H9 (cell line): ENCODE results near the gene CASP6. TPM values are rescaled to one million over a fixed set of nuclear protein-coding genes. Genes with fewer than 3 reads are reported as not detected.

Experiments
- DNase-seq: peaks from one replicate; pipeline ENCODE4 v3.0.0-alpha.2; 2017
- H2AFZ ChIP-seq: one replicate; pipeline ENCODE4 v1.6.1; 2013; ENCODE audit warnings: mild to moderate bottlenecking, low read length, control low read depth, moderate library complexity
- H2AK5ac ChIP-seq: 2 replicates; pipeline ENCODE4 v1.6.1; 2013; ENCODE audit warnings: low read length, control low read depth, mixed read lengths; ENCODE audit not compliant: insufficient read length
- H2BK120ac ChIP-seq: one replicate; pipeline ENCODE4 v1.6.1; 2013; ENCODE audit warnings: low read depth, mild to moderate bottlenecking, low read length, control low read depth, inconsistent platforms; ENCODE audit not compliant: poor library complexity, severe bottlenecking
- H2BK12ac ChIP-seq: 2 replicates; pipeline ENCODE4 v1.6.1; 2013; ENCODE audit warnings: low read length, control low read depth, mixed read lengths, low read depth; ENCODE audit not compliant: insufficient read length
- H2BK15ac ChIP-seq: 2 replicates; pipeline ENCODE4 v1.6.1; 2013; ENCODE audit warnings: low read depth, low read length, control low read depth
- H2BK20ac ChIP-seq: one replicate; pipeline ENCODE4 v1.6.1; 2013; ENCODE audit warnings: low read depth, mild to moderate bottlenecking, low read length, control low read depth, inconsistent platforms; ENCODE audit not compliant: poor library complexity, severe bottlenecking
- H2BK5ac ChIP-seq: 2 replicates; pipeline ENCODE4 v1.6.1; 2013; ENCODE audit warnings: low read length, control low read depth, mixed read lengths; ENCODE audit not compliant: insufficient read length
- H3K14ac ChIP-seq: 2 replicates; pipeline ENCODE4 v1.6.1; 2013; ENCODE audit warnings: low read length, control low read depth; ENCODE audit not compliant: insufficient read depth
- H3K18ac ChIP-seq: 2 replicates; pipeline ENCODE4 v1.6.1; 2013; ENCODE audit warnings: low read depth, mild to moderate bottlenecking, mixed read lengths, low read length, control low read depth; ENCODE audit not compliant: insufficient read length
- H3K23ac ChIP-seq: 2 replicates; pipeline ENCODE4 v1.6.1; 2013; ENCODE audit warnings: low read length, control low read depth, mixed read lengths, low read depth; ENCODE audit not compliant: insufficient read length
- H3K23me2 ChIP-seq: 2 replicates; pipeline ENCODE4 v1.6.1; 2013; ENCODE audit warnings: low read depth, mild to moderate bottlenecking, mixed read lengths, low read length, control low read depth; ENCODE audit not compliant: insufficient read length, poor library complexity, severe bottlenecking
- H3K27ac ChIP-seq: 2 replicates; pipeline ENCODE4 v1.5.1; 2013; ENCODE audit warnings: low read length, control low read depth, mixed read lengths, low read depth; ENCODE audit not compliant: insufficient read length
- H3K27me3 ChIP-seq: 2 replicates; pipeline ENCODE4 v1.6.1; 2013; ENCODE audit warnings: low read length, control low read depth, inconsistent platforms; ENCODE audit not compliant: insufficient read depth
- H3K4ac ChIP-seq: 2 replicates; pipeline ENCODE4 v1.6.1; 2013; ENCODE audit warnings: low read depth, mild to moderate bottlenecking, control low read depth, inconsistent platforms, low read length, moderate library complexity
- H3K4me1 ChIP-seq: 2 replicates; pipeline ENCODE4 v1.6.1; 2013; ENCODE audit warnings: low read length, control low read depth, inconsistent platforms; ENCODE audit not compliant: insufficient read depth
- H3K4me2 ChIP-seq: 2 replicates; pipeline ENCODE4 v1.6.1; 2013; ENCODE audit warnings: low read length, control low read depth, mixed read lengths; ENCODE audit not compliant: insufficient read length, insufficient read depth
- H3K56ac ChIP-seq: 2 replicates; pipeline ENCODE4 v1.6.1; 2013; ENCODE audit warnings: low read depth, mild to moderate bottlenecking, mixed read lengths, low read length, control low read depth; ENCODE audit not compliant: insufficient read length
- H3K79me1 ChIP-seq: 2 replicates; pipeline ENCODE4 v1.6.1; 2013; ENCODE audit warnings: low read depth, mild to moderate bottlenecking, moderate library complexity, low read length, control low read depth, inconsistent platforms; ENCODE audit not compliant: insufficient read depth, poor library complexity, severe bottlenecking
- H3K79me2 ChIP-seq: 2 replicates; pipeline ENCODE4 v1.6.1; 2013; ENCODE audit warnings: low read length, control low read depth, inconsistent platforms; ENCODE audit not compliant: insufficient read depth
- H3K9ac ChIP-seq: 2 replicates; pipeline ENCODE4 v1.6.1; 2013; ENCODE audit warnings: low read length, control low read depth, mixed read lengths; ENCODE audit not compliant: insufficient read length; ENCODE audit errors: extremely low read depth
- H3K9me3 ChIP-seq: one replicate; pipeline ENCODE4 v1.6.1; 2013; ENCODE audit warnings: low read depth, low read length, inconsistent platforms; ENCODE audit not compliant: control insufficient read depth
- H3T11ph ChIP-seq: one replicate; pipeline ENCODE4 v1.6.1; 2013; ENCODE audit warnings: mild to moderate bottlenecking, low read length, control low read depth, inconsistent platforms
- H4K20me1 ChIP-seq: one replicate; pipeline ENCODE4 v1.6.1; 2013; ENCODE audit not compliant: control insufficient read depth, insufficient read length, insufficient read depth
- H4K5ac ChIP-seq: 2 replicates; pipeline ENCODE4 v1.6.1; 2013; ENCODE audit warnings: low read depth, mild to moderate bottlenecking, mixed read lengths, low read length, control low read depth; ENCODE audit not compliant: insufficient read length
- H4K8ac ChIP-seq: replicated peaks from 2 replicates; pipeline ENCODE4 v1.6.1; 2013; ENCODE audit warnings: low read length, control low read depth, mixed read lengths, low read depth; ENCODE audit not compliant: insufficient read length
- H4K91ac ChIP-seq: 2 replicates; pipeline ENCODE4 v1.6.1; 2013; ENCODE audit warnings: low read depth, mild to moderate bottlenecking, moderate library complexity, mixed read lengths, low read length, control low read depth; ENCODE audit not compliant: insufficient read length
- H3K27ac Mint-ChIP-seq, 3 experiments: 2 replicates in 2 of 3; 3 replicates in 1 of 3; pipeline ENCODE4 v1.8.0; 2020 to 2021; ENCODE audit warnings: mixed read lengths in 3 of 3, mild to moderate bottlenecking in 1 of 3, moderate library complexity in 1 of 3
- H3K27me3 Mint-ChIP-seq: 2 replicates; pipeline ENCODE4 v1.8.0; 2021; ENCODE audit warnings: low read depth, mild to moderate bottlenecking, moderate library complexity, mixed read lengths
- H3K36me3 Mint-ChIP-seq, 3 experiments: 2 replicates in 2 of 3; 3 replicates in 1 of 3; pipeline ENCODE4 v1.8.0; 2020 to 2021; ENCODE audit warnings: low read depth in 3 of 3, mixed read lengths in 3 of 3; ENCODE audit not compliant: insufficient read depth in 1 of 3
- H3K4me1 Mint-ChIP-seq, 2 experiments: 2 replicates each; pipeline ENCODE4 v1.8.0; 2020; ENCODE audit warnings: mixed read lengths in 2 of 2
- H3K4me3 Mint-ChIP-seq, 2 experiments: 2 replicates in 1 of 2; 3 replicates in 1 of 2; pipeline ENCODE4 v1.8.0; 2020 to 2021; ENCODE audit warnings: mild to moderate bottlenecking in 2 of 2, mixed read lengths in 2 of 2, moderate library complexity in 1 of 2
- H3K9me3 Mint-ChIP-seq, 2 experiments: 2 replicates in 1 of 2; 3 replicates in 1 of 2; pipeline ENCODE4 v1.8.0; 2020; ENCODE audit warnings: mild to moderate bottlenecking in 2 of 2, mixed read lengths in 2 of 2, moderate library complexity in 1 of 2
- CTCF ChIP-seq: fragments of 200-600 bp; sonication (generic); conservative IDR thresholded peaks from 3 replicates; pipeline ENCODE4 v1.8.0; 2021; ENCODE audit warnings: antibody characterized with exemption, mild to moderate bottlenecking
- total RNA-seq: library from RNA; stranded (reverse); gene quantifications from 2 replicates; pipeline ENCODE4 v1.2.1, GENCODE V29; 2021

The CASP6 gene
- total RNA-seq, 1 experiment from 2014 or later, result 25.2 TPM

DNA sequence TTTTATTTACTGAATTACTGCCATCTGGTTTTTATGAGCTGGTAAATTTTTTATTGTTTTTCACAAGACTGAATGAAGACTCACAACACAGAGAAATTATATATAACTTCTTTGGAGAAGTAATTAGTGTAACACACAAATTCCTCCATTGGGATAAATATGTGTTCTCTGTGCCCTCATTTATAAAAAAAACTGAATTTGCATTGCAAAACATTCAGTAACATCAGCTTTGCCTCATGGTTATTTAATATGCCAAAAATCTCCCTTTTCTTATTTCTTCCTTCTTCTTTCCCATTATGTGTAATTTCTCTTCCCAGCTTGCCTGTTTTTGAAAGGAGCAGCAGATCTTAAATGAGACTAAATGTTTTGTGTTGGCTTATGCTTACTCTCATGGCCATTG lies 18.5 kb downstream of the CASP6 start:
- no peak overlapping the region for H4K8ac ChIP-seq
- H3K4ac ChIP-seq, result no peak overlapping the region
- no peak for TF ChIP-seq CTCF
- Mint-ChIP-seq H3K27me3 (no peaks in the 10 kb centered on the region), H3K4me3 (no peak overlapping the region), H3K27ac (no peak overlapping the region), H3K4me1 (peaks cover 28 to 35% of the 10 kb centered on the region in 2 experiments), H3K36me3 (peaks cover 13 to 35% (median 29%) of the 10 kb centered on the region in 3 experiments), H3K9me3 (peaks cover 5 to 7% of the 10 kb centered on the region in 2 experiments)
- no peaks in the 10 kb centered on the region for H3K23me2 ChIP-seq
- no peak overlapping the region for H3K9ac ChIP-seq
- H3T11ph ChIP-seq, result no peak overlapping the region
- H3K79me2 ChIP-seq, result no peaks in the 10 kb centered on the region
- H3K18ac ChIP-seq, result no peak overlapping the region
- no peak overlapping the region for H2BK12ac ChIP-seq
- H3K4me2 ChIP-seq, result no peak overlapping the region
- no peaks in the 10 kb centered on the region for H3K79me1 ChIP-seq
- DNase-seq, result no peak
- H2BK120ac ChIP-seq, result no peak overlapping the region
- peaks cover 3% of the 10 kb centered on the region for H3K4me1 ChIP-seq
- H4K20me1 ChIP-seq, result no peaks in the 10 kb centered on the region
- H3K14ac ChIP-seq, result no peak overlapping the region
- H3K27ac ChIP-seq, result no peak overlapping the region
- no peak overlapping the region for H3K56ac ChIP-seq
- H3K23ac ChIP-seq, result no peak overlapping the region
- no peak overlapping the region for H4K5ac ChIP-seq
- no peaks in the 10 kb centered on the region for H3K9me3 ChIP-seq
- no peak overlapping the region for H2AFZ ChIP-seq
- no peak overlapping the region for H2BK20ac ChIP-seq
- H2BK5ac ChIP-seq, result no peak overlapping the region
- H2AK5ac ChIP-seq, result no peak overlapping the region
- H2BK15ac ChIP-seq, result no peak overlapping the region
- no peaks in the 10 kb centered on the region for H3K27me3 ChIP-seq
- no peak overlapping the region for H4K91ac ChIP-seq
